ENCODE measurements around the gene ZNRF1. TPM values are rescaled to one million over a fixed set of nuclear protein-coding genes. Genes with fewer than 3 reads are reported as not detected.

The ZNRF1 gene
- polyA plus RNA-seq, 1 donor: 14.0 TPM

DNA sequence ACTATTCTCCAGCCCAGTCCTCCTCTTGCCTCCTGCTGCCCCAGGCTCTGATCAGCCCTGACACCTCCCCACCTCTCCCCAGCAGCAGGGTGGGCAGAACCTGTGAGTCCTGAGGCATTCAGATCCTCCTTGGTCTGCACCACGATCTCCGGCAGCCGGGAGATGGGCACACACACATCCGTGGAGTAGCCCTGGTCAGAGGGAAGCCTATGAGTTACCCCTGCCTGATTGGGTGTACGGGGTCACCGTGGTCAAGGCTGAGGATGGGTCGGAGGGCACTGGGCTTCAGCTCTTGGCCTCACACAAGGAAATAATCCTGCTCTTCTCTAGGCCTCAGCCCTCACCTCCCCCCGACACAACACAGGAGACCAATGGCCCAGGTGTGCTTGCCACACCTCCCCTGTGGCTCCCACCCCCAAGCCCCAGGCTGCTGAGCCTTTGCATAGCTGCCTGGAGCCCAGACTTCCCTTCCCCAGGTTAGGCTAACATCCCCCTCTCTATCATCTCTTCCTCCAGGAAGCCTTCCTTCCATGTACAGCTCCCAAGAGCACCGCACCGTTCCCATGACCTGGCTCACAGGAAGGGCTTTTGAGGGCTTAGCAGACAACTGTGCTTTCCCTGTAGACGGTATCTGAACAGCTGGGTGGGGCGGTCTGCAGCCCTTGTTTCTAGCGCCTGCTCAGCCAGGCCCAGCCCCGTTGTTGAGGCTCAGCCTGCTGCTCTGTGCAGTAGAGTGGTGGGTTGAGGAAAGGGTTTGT, 114.1 kb downstream of the ZNRF1 start:
- H3K36me3 ChIP-seq (ENCODE audit: control insufficient read depth, insufficient read depth, low read length): no peaks in the 10 kb centered on the region
- peak in 1 of 2 donors; percentile 20 for DNase-seq
- WGBS (ENCODE audit: insufficient coverage, low lambda C conversion rate): no CpG with 5 or more reads among the region's 14 CpGs
- no peak overlapping the region for H3K27ac ChIP-seq (ENCODE audit: low read length)
- H3K27me3 ChIP-seq (ENCODE audit: control insufficient read depth, insufficient read depth, low read length): no peaks in the 10 kb centered on the region
- H3K4me3 ChIP-seq (ENCODE audit: low read length): no peak overlapping the region
- peaks cover 6% of the 10 kb centered on the region for H3K9me3 ChIP-seq (ENCODE audit: control insufficient read depth, low read depth, low read length)
- peaks cover 36% of the 10 kb centered on the region for H3K4me1 ChIP-seq (ENCODE audit: control insufficient read depth, insufficient read depth, low read length)

- no peaks in the 10 kb centered on the region for H3K36me3 ChIP-seq (ENCODE audit: control insufficient read depth, insufficient read depth, low read length)
- H3K4me1 ChIP-seq (ENCODE audit: control insufficient read depth, insufficient read depth, low read length): peaks cover 36% of the 10 kb centered on the region
- no CpG with 5 or more reads among the region's 20 CpGs for WGBS (ENCODE audit: insufficient coverage, low lambda C conversion rate)
Observed at GRCh38 chr16:75113541-75114121, 114.8 kb downstream of the ZNRF1 start.

DNA sequence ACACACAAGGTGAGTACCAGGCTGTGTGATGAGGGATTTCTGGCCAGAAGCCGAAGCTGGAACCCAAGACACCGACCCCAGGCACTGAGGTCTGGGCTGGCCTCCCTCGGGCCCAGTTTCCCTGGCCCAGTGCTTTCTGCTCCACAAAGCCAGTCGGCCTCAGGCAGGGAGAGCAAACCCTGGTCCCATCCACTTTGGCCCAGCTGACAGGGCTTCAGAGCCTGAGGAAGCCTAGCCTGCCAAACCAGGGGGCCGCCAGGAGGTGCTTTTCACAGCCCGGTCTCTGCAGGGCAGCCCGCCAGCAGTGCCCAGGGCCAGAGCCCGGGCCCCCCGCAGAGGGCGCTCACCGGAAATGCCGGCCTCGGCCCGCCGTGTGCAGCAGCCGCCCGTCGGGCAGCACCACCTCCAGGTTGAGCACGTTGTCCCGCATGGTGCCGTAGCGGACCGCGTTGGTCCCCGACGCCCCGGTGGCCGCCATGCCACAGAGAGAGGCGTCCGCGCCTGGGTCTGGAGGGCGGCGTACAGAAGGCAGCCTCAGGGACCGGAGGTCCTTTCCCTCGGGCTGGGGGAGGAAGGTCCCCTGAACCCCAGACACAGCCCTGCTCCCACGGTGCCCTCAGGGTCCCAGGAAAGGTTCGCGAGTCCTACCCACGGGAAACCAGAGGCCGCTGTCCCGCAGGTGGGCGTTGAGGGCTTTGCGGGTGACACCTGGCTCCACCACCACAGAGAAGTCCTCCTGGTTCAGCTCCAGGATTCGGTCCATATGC, 115.5 kb downstream of the ZNRF1 start:
- no CpG with 5 or more reads among the region's 44 CpGs for WGBS (ENCODE audit: insufficient coverage, low lambda C conversion rate)
- Histone ChIP-seq H3K36me3 (ENCODE audit: control insufficient read depth, insufficient read depth, low read length) (no peaks in the 10 kb centered on the region), H3K27ac (ENCODE audit: low read length) (no peak overlapping the region), H3K4me3 (ENCODE audit: low read length) (no peak overlapping the region), H3K9me3 (ENCODE audit: control insufficient read depth, low read depth, low read length) (peaks cover 6% of the 10 kb centered on the region), H3K4me1 (ENCODE audit: control insufficient read depth, insufficient read depth, low read length) (peaks cover 31% of the 10 kb centered on the region), H3K27me3 (ENCODE audit: control insufficient read depth, insufficient read depth, low read length) (no peaks in the 10 kb centered on the region)
- DNase-seq: no peak

More at GRCh38 chr16:75113541-75114121, 114.8 kb downstream of the ZNRF1 start:
- Histone ChIP-seq H3K27me3 (ENCODE audit: control insufficient read depth, insufficient read depth, low read length) (no peaks in the 10 kb centered on the region), H3K27ac (ENCODE audit: low read length) (no peak overlapping the region), H3K4me3 (ENCODE audit: low read length) (no peak overlapping the region), H3K9me3 (ENCODE audit: control insufficient read depth, low read depth, low read length) (peaks cover 6% of the 10 kb centered on the region)
- DNase-seq: no peak

DNA sequence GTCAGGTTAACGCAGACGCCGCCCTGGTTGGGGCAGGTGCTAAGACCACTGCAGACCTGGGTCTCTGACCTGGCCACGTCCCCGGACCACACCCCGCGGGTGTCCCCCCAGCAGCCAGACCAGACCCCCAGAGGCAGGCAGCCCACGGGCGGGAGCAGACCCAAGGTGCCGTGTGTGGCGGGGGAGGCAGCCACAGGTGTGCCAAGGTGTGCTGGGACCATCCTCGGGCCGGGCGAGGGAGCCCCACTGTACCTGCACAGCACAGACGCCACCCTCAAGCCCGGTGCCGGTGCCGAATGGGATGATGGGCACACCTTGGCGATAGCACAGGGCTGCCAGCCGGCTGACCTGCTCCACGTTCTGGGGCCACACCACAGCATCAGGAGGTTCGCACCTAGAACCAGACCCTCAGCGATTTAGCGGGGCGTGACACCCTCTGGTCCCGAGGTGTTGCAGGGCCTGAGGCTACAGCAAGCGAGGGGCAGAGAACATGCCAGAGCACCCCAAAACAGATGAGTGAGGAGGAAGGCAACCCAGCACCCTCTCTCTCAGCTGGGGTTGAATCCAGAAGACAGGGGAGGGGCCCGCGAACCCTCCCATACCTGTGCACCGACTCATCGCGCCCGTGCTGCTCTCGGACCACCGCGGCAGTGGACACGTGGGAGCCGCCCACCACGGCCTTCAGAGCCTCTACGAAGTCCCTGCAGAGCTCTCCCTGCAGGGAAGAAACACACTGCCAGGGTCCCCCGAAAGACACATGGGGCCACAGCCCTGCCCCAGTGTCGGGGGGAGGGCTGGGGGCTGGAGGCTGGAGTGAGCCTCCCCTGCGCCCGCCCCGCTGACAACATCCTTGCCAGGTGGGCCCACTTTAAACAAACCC, 116.4 kb downstream of the ZNRF1 start:
- DNase-seq: no peak
- Histone ChIP-seq H3K9me3 (ENCODE audit: control insufficient read depth, low read depth, low read length) (peaks cover 6% of the 10 kb centered on the region), H3K36me3 (ENCODE audit: control insufficient read depth, insufficient read depth, low read length) (no peaks in the 10 kb centered on the region), H3K27me3 (ENCODE audit: control insufficient read depth, insufficient read depth, low read length) (no peaks in the 10 kb centered on the region), H3K4me3 (ENCODE audit: low read length) (no peak overlapping the region), H3K27ac (ENCODE audit: low read length) (no peak overlapping the region), H3K4me1 (ENCODE audit: control insufficient read depth, insufficient read depth, low read length) (peaks cover 29% of the 10 kb centered on the region)
- WGBS (ENCODE audit: insufficient coverage, low lambda C conversion rate): no CpG with 5 or more reads among the region's 45 CpGs

GRCh38 chr16:75116081-75116910, 117.5 kb downstream of the ZNRF1 start, which contains the start of gene LDHD:
Gene LDHD, minus strand, starts transcription at chr16:75116780. Its CDS starts 60 bp downstream, at chr16:75116720.
- peaks cover 15% of the 10 kb centered on the region for H3K9me3 ChIP-seq (ENCODE audit: control insufficient read depth, low read depth, low read length)
- WGBS (ENCODE audit: insufficient coverage, low lambda C conversion rate): no CpG with 5 or more reads among the region's 15 CpGs
- no peaks in the 10 kb centered on the region for H3K27me3 ChIP-seq (ENCODE audit: control insufficient read depth, insufficient read depth, low read length)
- H3K27ac ChIP-seq (ENCODE audit: low read length): no peak within 1 kb of the TSS
- peak; percentile 37 to 54 for DNase-seq
- H3K36me3 ChIP-seq (ENCODE audit: control insufficient read depth, insufficient read depth, low read length): no peaks in the 10 kb centered on the region
- H3K4me3 ChIP-seq (ENCODE audit: low read length): peak within 1 kb of the TSS; percentile 34
- peaks cover 23% of the 10 kb centered on the region for H3K4me1 ChIP-seq (ENCODE audit: control insufficient read depth, insufficient read depth, low read length)

DNA sequence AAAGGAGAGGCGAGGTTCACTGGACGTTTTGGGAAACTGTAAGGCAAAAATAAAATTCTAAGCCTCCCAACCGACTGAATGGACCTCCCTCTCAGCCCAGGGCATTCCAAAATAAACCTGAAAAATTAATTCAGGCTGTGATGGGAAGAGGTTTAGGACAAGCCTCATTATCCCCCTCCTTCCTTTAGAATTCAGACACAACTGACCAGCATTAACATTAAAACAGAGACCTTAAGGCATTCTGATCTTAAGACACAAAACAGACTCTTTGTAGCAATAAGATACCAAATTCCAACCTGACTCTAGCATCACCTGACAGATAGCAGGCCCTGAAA, 118.1 kb downstream of the ZNRF1 start:
- DNase-seq: no peak

GRCh38 chr16:75118943-75119539, 120.2 kb downstream of the ZNRF1 start:
- peak overlapping the region; percentile 8 for H3K4me3 ChIP-seq (ENCODE audit: low read length)
- no peak for DNase-seq
- no CpG with 5 or more reads among the region's 6 CpGs for WGBS (ENCODE audit: insufficient coverage, low lambda C conversion rate)

More for the DNA sequence above, 118.1 kb downstream of the ZNRF1 start:
- Histone ChIP-seq H3K4me1 (ENCODE audit: control insufficient read depth, insufficient read depth, low read length) (peaks cover 17% of the 10 kb centered on the region), H3K27ac (ENCODE audit: low read length) (no peak overlapping the region), H3K9me3 (ENCODE audit: control insufficient read depth, low read depth, low read length) (peaks cover 15% of the 10 kb centered on the region), H3K4me3 (ENCODE audit: low read length) (no peak overlapping the region), H3K27me3 (ENCODE audit: control insufficient read depth, insufficient read depth, low read length) (no peaks in the 10 kb centered on the region), H3K36me3 (ENCODE audit: control insufficient read depth, insufficient read depth, low read length) (no peaks in the 10 kb centered on the region)
- no CpG with 5 or more reads among the region's 3 CpGs for whole genome bisulfite sequencing (ENCODE audit: insufficient coverage, low lambda C conversion rate)

GRCh38 chr16:75120253-75120652, 121.4 kb downstream of the ZNRF1 start:
- no peaks in the 10 kb centered on the region for H3K36me3 ChIP-seq (ENCODE audit: control insufficient read depth, insufficient read depth, low read length)
- no peaks in the 10 kb centered on the region for H3K27me3 ChIP-seq (ENCODE audit: control insufficient read depth, insufficient read depth, low read length)
- peak overlapping the region; percentile 8 for H3K4me3 ChIP-seq (ENCODE audit: low read length)
- no peak overlapping the region for H3K27ac ChIP-seq (ENCODE audit: low read length)
- WGBS (ENCODE audit: insufficient coverage, low lambda C conversion rate): 79% methylated on average over 3 of the region's 4 CpGs
- peaks cover 11% of the 10 kb centered on the region for H3K9me3 ChIP-seq (ENCODE audit: control insufficient read depth, low read depth, low read length)
- peaks cover 8% of the 10 kb centered on the region for H3K4me1 ChIP-seq (ENCODE audit: control insufficient read depth, insufficient read depth, low read length)
- DNase-seq: no peak

More at GRCh38 chr16:75118943-75119539, 120.2 kb downstream of the ZNRF1 start:
- H3K27ac ChIP-seq (ENCODE audit: low read length): no peak overlapping the region
- H3K4me1 ChIP-seq (ENCODE audit: control insufficient read depth, insufficient read depth, low read length): peaks cover 8% of the 10 kb centered on the region
- peaks cover 15% of the 10 kb centered on the region for H3K9me3 ChIP-seq (ENCODE audit: control insufficient read depth, low read depth, low read length)
- H3K27me3 ChIP-seq (ENCODE audit: control insufficient read depth, insufficient read depth, low read length): no peaks in the 10 kb centered on the region
- no peaks in the 10 kb centered on the region for H3K36me3 ChIP-seq (ENCODE audit: control insufficient read depth, insufficient read depth, low read length)

GRCh38 chr16:75121949-75122568, 123.2 kb downstream of the ZNRF1 start:
- Histone ChIP-seq H3K9me3 (ENCODE audit: control insufficient read depth, low read depth, low read length) (peaks cover 9% of the 10 kb centered on the region), H3K27ac (ENCODE audit: low read length) (no peak overlapping the region), H3K4me1 (ENCODE audit: control insufficient read depth, insufficient read depth, low read length) (no peaks in the 10 kb centered on the region), H3K36me3 (ENCODE audit: control insufficient read depth, insufficient read depth, low read length) (no peaks in the 10 kb centered on the region), H3K27me3 (ENCODE audit: control insufficient read depth, insufficient read depth, low read length) (no peaks in the 10 kb centered on the region), H3K4me3 (ENCODE audit: low read length) (no peak overlapping the region)
- WGBS (ENCODE audit: insufficient coverage, low lambda C conversion rate): 100% methylated on average over 1 of the region's 6 CpGs
- no peak for DNase-seq
